Keratinocyte (primary cell): Measurements from ENCODE around the gene ZFYVE9.

ENCODE experiments used
- EZH2 ChIP-seq: IDR thresholded peaks from one replicate; pipeline ENCODE4 v1.6.1; 2012; ENCODE audit warnings: inconsistent platforms, mild to moderate bottlenecking, low read length, moderate library complexity
- TF ChIP-seq, protein P1 (sequence below), 3 experiments: IDR thresholded peaks in 1 of 3; conservative IDR thresholded peaks in 1 of 3; optimal IDR thresholded peaks in 1 of 3; 2 replicates in 2 of 3; 3 replicates in 1 of 3; pipeline versions ENCODE3 to v1.5.1; 2011; ENCODE audit warnings: low read length in 3 of 3, mild to moderate bottlenecking in 3 of 3, moderate library complexity in 2 of 3, control low read depth in 1 of 3, inconsistent platforms in 1 of 3; ENCODE audit not compliant: insufficient read depth in 2 of 3; ENCODE audit errors: extremely low read depth in 1 of 3

DNA sequence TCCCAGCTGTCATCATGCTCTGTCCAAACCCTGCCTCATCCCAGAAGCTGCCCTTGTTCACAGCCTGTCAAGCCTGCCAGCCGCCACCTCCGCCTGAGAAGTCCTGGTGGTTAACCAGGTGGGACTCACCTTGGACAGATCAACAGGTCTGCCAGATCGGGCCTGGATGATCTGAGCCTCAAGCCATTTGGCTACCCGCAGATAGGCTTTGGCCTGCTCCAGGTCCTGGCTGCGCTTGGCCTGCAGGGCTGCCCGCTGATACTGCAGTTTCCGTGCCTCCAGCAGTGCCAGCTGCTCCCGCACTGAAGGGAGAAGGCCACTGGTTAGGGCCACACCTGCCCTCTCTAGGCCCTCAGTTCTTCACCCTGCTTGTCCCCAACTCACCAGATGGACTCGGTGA, 215.5 kb downstream of the ZFYVE9 start:
- TF ChIP-seq, protein P1, sequence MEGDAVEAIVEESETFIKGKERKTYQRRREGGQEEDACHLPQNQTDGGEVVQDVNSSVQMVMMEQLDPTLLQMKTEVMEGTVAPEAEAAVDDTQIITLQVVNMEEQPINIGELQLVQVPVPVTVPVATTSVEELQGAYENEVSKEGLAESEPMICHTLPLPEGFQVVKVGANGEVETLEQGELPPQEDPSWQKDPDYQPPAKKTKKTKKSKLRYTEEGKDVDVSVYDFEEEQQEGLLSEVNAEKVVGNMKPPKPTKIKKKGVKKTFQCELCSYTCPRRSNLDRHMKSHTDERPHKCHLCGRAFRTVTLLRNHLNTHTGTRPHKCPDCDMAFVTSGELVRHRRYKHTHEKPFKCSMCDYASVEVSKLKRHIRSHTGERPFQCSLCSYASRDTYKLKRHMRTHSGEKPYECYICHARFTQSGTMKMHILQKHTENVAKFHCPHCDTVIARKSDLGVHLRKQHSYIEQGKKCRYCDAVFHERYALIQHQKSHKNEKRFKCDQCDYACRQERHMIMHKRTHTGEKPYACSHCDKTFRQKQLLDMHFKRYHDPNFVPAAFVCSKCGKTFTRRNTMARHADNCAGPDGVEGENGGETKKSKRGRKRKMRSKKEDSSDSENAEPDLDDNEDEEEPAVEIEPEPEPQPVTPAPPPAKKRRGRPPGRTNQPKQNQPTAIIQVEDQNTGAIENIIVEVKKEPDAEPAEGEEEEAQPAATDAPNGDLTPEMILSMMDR (optimal IDR thresholded peaks at IDR 0.05 in 1 of 3, IDR thresholded peaks at IDR 0.05 in 1 of 3, conservative IDR thresholded peaks at IDR 0.05 in 1 of 3; ENCODE audit: extremely low read depth in 1 of 3, insufficient read depth in 2 of 3, low read length in 3 of 3): no peak
- TF ChIP-seq EZH2: no peak
